22Rv1 (cell line): ENCODE results near the gene TNFRSF19.

Experiments used
- ZFX ChIP-seq: fragments of 450-650 bp; IDR thresholded peaks from 2 replicates; pipeline ENCODE4 v1.6.1; 2017; ENCODE audit warnings: antibody characterized with exemption, borderline replicate concordance
- TF ChIP-seq, protein P1 (sequence below): fragments of 450-650 bp; IDR thresholded peaks from 2 replicates; pipeline ENCODE4 v1.5.1; 2017; ENCODE audit warnings: mild to moderate bottlenecking

DNA sequence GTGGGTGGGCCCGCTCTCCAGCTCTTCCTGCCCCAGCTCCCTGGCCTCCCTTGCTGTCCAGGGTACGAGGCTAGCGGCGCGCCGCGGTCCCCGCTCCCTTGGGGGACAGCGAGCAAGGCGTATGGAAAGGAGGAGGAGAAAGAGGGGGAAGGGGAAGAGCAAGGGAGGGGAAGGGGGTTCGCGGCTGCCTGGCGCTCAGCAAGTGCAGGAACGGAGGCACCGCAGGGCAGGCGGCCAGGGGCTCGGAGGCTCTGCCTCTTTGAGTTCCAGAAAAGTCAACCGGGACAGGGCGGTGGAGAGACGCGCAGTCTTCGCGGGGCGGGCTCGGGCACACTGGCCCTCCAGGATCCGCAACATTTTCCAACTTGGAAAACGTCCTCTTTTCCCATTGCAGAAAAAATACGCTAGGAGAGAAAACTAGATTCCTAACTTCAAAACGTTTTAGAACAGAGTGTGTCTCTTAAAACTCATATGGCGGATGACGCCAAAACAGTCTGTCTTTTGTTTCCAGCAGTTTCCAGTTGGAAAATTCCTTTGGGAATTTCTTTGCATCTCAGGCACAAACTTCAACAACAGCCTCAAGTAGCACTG lies 23.1 kb upstream of the TNFRSF19 start:
- TF ChIP-seq, protein P1, sequence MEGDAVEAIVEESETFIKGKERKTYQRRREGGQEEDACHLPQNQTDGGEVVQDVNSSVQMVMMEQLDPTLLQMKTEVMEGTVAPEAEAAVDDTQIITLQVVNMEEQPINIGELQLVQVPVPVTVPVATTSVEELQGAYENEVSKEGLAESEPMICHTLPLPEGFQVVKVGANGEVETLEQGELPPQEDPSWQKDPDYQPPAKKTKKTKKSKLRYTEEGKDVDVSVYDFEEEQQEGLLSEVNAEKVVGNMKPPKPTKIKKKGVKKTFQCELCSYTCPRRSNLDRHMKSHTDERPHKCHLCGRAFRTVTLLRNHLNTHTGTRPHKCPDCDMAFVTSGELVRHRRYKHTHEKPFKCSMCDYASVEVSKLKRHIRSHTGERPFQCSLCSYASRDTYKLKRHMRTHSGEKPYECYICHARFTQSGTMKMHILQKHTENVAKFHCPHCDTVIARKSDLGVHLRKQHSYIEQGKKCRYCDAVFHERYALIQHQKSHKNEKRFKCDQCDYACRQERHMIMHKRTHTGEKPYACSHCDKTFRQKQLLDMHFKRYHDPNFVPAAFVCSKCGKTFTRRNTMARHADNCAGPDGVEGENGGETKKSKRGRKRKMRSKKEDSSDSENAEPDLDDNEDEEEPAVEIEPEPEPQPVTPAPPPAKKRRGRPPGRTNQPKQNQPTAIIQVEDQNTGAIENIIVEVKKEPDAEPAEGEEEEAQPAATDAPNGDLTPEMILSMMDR: no peak
- no peak for TF ChIP-seq ZFX
